HepG2 (cell line): ENCODE data around the gene CLCN2. TPM values are rescaled to one million over a fixed set of nuclear protein-coding genes. Genes with fewer than 3 reads are reported as not detected.

ENCODE experiments used
- DPF2 ChIP-seq: sonication (generic); formaldehyde crosslinking; IDR thresholded peaks from 2 replicates; pipeline ENCODE4 v1.4.0; 2020; ENCODE audit warnings: mild to moderate bottlenecking, low read depth, missing genetic modification reagents, borderline replicate concordance
- LCORL ChIP-seq, 2 experiments: fragments of 450-650 bp in 1 of 2; sonication (generic) in 1 of 2; formaldehyde crosslinking in 1 of 2; IDR thresholded peaks; 2 replicates each; pipeline versions ENCODE4 v1.5.0 to v1.6.1; 2017 to 2020; ENCODE audit warnings: antibody characterized with exemption in 1 of 2, missing genetic modification reagents in 1 of 2
- NAIF1 ChIP-seq: sonication (generic); formaldehyde crosslinking; IDR thresholded peaks from 2 replicates; pipeline ENCODE4 v1.5.0; 2020; ENCODE audit warnings: mild to moderate bottlenecking, missing genetic modification reagents, borderline replicate concordance
- NPAS2 ChIP-seq: sonication (generic); formaldehyde crosslinking; IDR thresholded peaks from 2 replicates; pipeline ENCODE4 v1.8.0; 2022; ENCODE audit warnings: mild to moderate bottlenecking, missing genetic modification reagents, borderline replicate concordance
- RAD21 ChIP-seq: fragments of 450-650 bp; formaldehyde crosslinking; IDR thresholded peaks from 2 replicates; pipeline ENCODE4 v1.5.0; 2020; ENCODE audit warnings: mild to moderate bottlenecking
- SNRNP70 ChIP-seq: fragments of 200-400 bp; formaldehyde crosslinking; IDR thresholded peaks from 2 replicates; pipeline ENCODE4 v1.6.1; 2017; ENCODE audit warnings: mild to moderate bottlenecking, low read depth, low read length, moderate library complexity
- SOX13 ChIP-seq, 3 experiments: fragments of 450-650 bp in 1 of 3; sonication (generic) in 1 of 3; formaldehyde crosslinking in 1 of 3; IDR thresholded peaks in 2 of 3; conservative IDR thresholded peaks in 1 of 3; 2 replicates each; pipeline versions ENCODE4 v1.5.0 to v1.6.1; 2016 to 2020; ENCODE audit warnings: antibody characterized with exemption in 1 of 3, mild to moderate bottlenecking in 1 of 3, missing compliant biosample characterization in 1 of 3, missing genetic modification reagents in 1 of 3, moderate library complexity in 1 of 3
- THAP11 ChIP-seq: IDR thresholded peaks from 2 replicates; pipeline ENCODE4 v1.6.1; 2016; ENCODE audit warnings: missing biosample characterization, missing genetic modification reagents
- ZNF44 ChIP-seq: sonication (generic); formaldehyde crosslinking; IDR thresholded peaks from 2 replicates; pipeline ENCODE4 v1.5.1; 2020; ENCODE audit warnings: mild to moderate bottlenecking, missing genetic modification reagents
- polyA plus RNA-seq, 8 experiments: library from polyadenylated mRNA; depleted of rRNA in 3 of 8; stranded (reverse) in 7 of 8; unstranded in 1 of 8; fragments of >200 nt; fragmentation: Illumina TruSeq in 4 of 8; extraction: Trizol in 4 of 8; gene quantifications; 2 replicates each; pipeline versions ENCODE4 v1.2.1 to v1.2.3, GENCODE V29; 2011 to 2016; ENCODE audit warnings: low read depth in 4 of 8, missing spikeins in 1 of 8, mixed read lengths in 1 of 8; ENCODE audit not compliant: insufficient read depth in 1 of 8
- total RNA-seq, 5 experiments: library from RNA; depleted of rRNA; stranded (reverse); fragments of >200 nt; fragmentation: Illumina TruSeq; extraction: Trizol; gene quantifications; 2 replicates each; pipeline ENCODE4 v1.2.3, GENCODE V29; 2016; ENCODE audit warnings: low read depth in 1 of 5
- TF ChIP-seq, protein P1 (sequence below): sonication (generic); formaldehyde crosslinking; IDR thresholded peaks from 2 replicates; pipeline ENCODE4 v1.4.0; 2020; ENCODE audit warnings: mild to moderate bottlenecking, missing genetic modification reagents
- TF ChIP-seq, protein P2 (sequence below): sonication (generic); formaldehyde crosslinking; IDR thresholded peaks from 2 replicates; pipeline ENCODE4 v1.4.0; 2020; ENCODE audit warnings: mild to moderate bottlenecking, missing genetic modification reagents, borderline replicate concordance
- TF ChIP-seq, protein P3 (sequence below): sonication (generic); formaldehyde crosslinking; IDR thresholded peaks from 2 replicates; pipeline ENCODE4 v1.4.0; 2020; ENCODE audit warnings: missing genetic modification reagents
- TF ChIP-seq, protein P4 (sequence below): IDR thresholded peaks from 2 replicates; pipeline ENCODE4 v1.6.1; 2016; ENCODE audit warnings: mild to moderate bottlenecking

CLCN2 gene
- total and polyA plus RNA-seq, 2 of the 13 experiments (the other 11 are each of a cell fraction or from before 2014, with no cell fraction given), result 11.4 to 13.5 TPM

DNA sequence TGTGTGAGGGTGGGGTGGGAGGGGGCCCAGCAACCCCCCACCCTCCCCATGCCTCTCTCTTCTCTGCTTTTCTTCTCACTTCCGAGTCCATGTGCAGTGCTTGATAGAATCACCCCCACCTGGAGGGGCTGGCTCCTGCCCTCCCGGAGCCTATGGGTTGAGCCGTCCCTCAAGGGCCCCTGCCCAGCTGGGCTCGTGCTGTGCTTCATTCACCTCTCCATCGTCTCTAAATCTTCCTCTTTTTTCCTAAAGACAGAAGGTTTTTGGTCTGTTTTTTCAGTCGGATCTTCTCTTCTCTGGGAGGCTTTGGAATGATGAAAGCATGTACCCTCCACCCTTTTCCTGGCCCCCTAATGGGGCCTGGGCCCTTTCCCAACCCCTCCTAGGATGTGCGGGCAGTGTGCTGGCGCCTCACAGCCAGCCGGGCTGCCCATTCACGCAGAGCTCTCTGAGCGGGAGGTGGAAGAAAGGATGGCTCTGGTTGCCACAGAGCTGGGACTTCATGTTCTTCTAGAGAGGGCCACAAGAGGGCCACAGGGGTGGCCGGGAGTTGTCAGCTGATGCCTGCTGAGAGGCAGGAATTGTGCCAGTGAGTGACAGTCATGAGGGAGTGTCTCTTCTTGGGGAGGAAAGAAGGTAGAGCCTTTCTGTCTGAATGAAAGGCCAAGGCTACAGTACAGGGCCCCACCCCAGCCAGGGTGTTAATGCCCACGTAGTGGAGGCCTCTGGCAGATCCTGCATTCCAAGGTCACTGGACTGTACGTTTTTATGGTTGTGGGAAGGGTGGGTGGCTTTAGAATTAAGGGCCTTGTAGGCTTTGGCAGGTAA is 15.9 kb downstream of the CLCN2 start (continued):
- TF ChIP-seq, protein P1, sequence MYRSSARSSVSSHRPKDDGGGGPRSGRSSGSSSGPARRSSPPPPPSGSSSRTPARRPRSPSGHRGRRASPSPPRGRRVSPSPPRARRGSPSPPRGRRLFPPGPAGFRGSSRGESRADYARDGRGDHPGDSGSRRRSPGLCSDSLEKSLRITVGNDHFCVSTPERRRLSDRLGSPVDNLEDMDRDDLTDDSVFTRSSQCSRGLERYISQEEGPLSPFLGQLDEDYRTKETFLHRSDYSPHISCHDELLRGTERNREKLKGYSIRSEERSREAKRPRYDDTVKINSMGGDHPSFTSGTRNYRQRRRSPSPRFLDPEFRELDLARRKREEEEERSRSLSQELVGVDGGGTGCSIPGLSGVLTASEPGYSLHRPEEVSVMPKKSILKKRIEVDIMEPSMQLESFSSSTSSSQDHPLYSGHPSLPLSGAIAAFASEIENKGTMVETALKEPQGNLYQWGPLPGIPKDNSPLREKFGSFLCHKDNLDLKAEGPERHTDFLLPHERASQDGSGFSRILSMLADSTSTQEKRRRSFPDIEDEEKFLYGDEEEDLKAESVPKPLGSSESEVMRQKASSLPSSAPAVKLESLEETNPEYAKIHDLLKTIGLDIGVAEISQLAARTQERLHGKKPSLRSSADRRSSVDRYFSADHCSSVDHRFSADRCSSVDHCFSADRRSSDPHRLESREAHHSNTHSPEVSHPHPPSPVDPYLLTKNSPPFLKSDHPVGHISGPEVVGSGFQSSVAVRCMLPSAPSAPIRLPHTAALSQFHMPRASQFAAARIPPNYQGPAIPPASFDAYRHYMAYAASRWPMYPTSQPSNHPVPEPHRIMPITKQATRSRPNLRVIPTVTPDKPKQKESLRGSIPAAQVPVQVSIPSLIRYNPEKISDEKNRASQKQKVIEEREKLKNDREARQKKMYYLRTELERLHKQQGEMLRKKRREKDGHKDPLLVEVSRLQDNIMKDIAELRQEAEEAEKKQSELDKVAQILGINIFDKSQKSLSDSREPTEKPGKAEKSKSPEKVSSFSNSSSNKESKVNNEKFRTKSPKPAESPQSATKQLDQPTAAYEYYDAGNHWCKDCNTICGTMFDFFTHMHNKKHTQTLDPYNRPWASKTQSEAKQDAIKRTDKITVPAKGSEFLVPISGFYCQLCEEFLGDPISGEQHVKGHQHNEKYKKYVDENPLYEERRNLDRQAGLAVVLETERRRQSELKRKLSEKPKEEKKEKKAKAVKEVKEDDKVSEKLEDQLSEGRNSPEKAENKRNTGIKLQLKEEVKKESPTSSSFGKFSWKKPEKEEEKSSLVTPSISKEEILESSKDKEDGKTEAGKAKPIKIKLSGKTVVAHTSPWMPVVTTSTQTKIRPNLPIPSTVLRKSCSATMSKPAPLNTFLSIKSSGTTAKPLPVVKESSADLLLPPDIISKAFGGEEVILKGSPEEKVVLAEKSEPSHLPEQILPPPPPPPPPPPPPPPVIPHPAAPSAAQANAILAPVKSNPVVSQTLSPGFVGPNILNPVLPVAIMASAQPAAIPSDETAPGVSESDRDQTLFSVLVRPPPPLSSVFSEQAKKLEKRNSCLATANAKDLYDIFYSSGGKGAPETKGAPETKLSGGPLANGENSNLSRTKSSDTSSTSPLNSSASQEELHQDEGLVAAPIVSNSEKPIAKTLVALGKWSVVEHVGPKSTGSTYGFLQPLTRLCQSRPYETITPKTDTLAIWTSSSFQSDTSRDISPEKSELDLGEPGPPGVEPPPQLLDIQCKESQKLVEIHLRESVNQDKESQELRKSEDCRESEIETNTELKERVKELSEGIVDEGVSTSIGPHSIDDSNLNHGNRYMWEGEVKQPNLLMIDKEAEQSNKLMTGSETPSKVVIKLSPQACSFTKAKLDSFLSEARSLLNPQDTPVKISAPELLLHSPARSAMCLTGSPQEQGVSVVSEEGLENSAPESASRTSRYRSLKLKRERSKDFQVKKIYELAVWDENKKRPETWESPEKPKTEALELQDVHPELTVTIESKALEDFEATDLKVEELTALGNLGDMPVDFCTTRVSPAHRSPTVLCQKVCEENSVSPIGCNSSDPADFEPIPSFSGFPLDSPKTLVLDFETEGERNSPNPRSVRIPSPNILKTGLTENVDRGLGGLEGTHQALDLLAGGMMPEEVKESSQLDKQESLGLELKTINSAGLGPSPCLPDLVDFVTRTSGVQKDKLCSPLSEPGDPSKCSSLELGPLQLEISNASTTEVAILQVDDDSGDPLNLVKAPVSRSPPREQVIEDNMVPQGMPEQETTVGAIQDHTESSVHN (CRISPR knock-in tag), result no peak
- TF ChIP-seq RAD21 (CRISPR knock-in tag), result peak; percentile 69
- TF ChIP-seq DPF2 (CRISPR knock-in tag), result no peak
- TF ChIP-seq LCORL (IDR thresholded peaks at IDR 0.05), result no peak
- no peak for TF ChIP-seq LCORL (CRISPR knock-in tag; IDR thresholded peaks at IDR 0.05)
- TF ChIP-seq SNRNP70, result no peak
- peak; percentile 37; the same call in 1 of the 2 replicates for TF ChIP-seq THAP11 (CRISPR knock-in tag)
- TF ChIP-seq, protein P2, sequence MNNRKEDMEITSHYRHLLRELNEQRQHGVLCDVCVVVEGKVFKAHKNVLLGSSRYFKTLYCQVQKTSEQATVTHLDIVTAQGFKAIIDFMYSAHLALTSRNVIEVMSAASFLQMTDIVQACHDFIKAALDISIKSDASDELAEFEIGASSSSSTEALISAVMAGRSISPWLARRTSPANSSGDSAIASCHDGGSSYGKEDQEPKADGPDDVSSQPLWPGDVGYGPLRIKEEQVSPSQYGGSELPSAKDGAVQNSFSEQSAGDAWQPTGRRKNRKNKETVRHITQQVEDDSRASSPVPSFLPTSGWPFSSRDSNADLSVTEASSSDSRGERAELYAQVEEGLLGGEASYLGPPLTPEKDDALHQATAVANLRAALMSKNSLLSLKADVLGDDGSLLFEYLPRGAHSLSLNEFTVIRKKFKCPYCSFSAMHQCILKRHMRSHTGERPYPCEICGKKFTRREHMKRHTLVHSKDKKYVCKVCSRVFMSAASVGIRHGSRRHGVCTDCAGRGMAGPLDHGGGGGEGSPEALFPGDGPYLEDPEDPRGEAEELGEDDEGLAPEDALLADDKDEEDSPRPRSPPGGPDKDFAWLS (CRISPR knock-in tag), result no peak
- TF ChIP-seq, protein P3, sequence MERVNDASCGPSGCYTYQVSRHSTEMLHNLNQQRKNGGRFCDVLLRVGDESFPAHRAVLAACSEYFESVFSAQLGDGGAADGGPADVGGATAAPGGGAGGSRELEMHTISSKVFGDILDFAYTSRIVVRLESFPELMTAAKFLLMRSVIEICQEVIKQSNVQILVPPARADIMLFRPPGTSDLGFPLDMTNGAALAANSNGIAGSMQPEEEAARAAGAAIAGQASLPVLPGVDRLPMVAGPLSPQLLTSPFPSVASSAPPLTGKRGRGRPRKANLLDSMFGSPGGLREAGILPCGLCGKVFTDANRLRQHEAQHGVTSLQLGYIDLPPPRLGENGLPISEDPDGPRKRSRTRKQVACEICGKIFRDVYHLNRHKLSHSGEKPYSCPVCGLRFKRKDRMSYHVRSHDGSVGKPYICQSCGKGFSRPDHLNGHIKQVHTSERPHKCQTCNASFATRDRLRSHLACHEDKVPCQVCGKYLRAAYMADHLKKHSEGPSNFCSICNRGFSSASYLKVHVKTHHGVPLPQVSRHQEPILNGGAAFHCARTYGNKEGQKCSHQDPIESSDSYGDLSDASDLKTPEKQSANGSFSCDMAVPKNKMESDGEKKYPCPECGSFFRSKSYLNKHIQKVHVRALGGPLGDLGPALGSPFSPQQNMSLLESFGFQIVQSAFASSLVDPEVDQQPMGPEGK (CRISPR knock-in tag), result no peak
- no peak for TF ChIP-seq NAIF1 (CRISPR knock-in tag)
- no peak for TF ChIP-seq NPAS2 (CRISPR knock-in tag)
- no peak for TF ChIP-seq SOX13 (IDR thresholded peaks at IDR 0.05)
- TF ChIP-seq SOX13 (CRISPR knock-in tag; conservative IDR thresholded peaks at IDR 0.05 in 1 of 2, IDR thresholded peaks at IDR 0.05 in 1 of 2), result no peak
- TF ChIP-seq, protein P4, sequence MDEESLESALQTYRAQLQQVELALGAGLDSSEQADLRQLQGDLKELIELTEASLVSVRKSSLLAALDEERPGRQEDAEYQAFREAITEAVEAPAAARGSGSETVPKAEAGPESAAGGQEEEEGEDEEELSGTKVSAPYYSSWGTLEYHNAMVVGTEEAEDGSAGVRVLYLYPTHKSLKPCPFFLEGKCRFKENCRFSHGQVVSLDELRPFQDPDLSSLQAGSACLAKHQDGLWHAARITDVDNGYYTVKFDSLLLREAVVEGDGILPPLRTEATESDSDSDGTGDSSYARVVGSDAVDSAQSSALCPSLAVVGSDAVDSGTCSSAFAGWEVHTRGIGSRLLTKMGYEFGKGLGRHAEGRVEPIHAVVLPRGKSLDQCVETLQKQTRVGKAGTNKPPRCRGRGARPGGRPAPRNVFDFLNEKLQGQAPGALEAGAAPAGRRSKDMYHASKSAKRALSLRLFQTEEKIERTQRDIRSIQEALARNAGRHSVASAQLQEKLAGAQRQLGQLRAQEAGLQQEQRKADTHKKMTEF, result 0 out of 2 replicates have a peak, but pooled peaks have one; percentile 37
- no peak for TF ChIP-seq ZNF44
